Measurements from ENCODE around the gene PDZD2. TPM values are rescaled to one million over a fixed set of nuclear protein-coding genes. Genes with fewer than 3 reads are reported as not detected.
"Not testable (repeated sequence)": the region's sequence is repeated elsewhere in the genome, so short reads cannot be mapped to it uniquely, and the experiment has no call there.

PDZD2 gene
- 10 to 100 TPM in 1 of 2 donors, 1 to 10 TPM in 1; 4.5 to 15.7 TPM for total RNA-seq

- no peaks in the 10 kb centered on the region for H3K36me3 ChIP-seq
- no peaks in the 10 kb centered on the region for H3K9me3 ChIP-seq
- TF ChIP-seq, protein P1, sequence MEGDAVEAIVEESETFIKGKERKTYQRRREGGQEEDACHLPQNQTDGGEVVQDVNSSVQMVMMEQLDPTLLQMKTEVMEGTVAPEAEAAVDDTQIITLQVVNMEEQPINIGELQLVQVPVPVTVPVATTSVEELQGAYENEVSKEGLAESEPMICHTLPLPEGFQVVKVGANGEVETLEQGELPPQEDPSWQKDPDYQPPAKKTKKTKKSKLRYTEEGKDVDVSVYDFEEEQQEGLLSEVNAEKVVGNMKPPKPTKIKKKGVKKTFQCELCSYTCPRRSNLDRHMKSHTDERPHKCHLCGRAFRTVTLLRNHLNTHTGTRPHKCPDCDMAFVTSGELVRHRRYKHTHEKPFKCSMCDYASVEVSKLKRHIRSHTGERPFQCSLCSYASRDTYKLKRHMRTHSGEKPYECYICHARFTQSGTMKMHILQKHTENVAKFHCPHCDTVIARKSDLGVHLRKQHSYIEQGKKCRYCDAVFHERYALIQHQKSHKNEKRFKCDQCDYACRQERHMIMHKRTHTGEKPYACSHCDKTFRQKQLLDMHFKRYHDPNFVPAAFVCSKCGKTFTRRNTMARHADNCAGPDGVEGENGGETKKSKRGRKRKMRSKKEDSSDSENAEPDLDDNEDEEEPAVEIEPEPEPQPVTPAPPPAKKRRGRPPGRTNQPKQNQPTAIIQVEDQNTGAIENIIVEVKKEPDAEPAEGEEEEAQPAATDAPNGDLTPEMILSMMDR (IDR thresholded peaks at IDR 0.05), result no peak
- peak within 1 kb of the TSS; percentile 65 to 83 for H3K27ac ChIP-seq
- H3K4me1 ChIP-seq (ENCODE audit: control insufficient read depth in 1 of 2, low read depth in 2 of 2), result peaks cover 3 to 24% of the 10 kb centered on the region in 2 donors
- ATAC-seq (ENCODE audit: insufficient number of reproducible peaks, low FRiP score, low read depth) (peak; percentile 46), DNase-seq (ENCODE audit: low spot score) (peak; percentile 23)
- H3K27me3 ChIP-seq (replicated peaks; ENCODE audit: insufficient read depth), result no peaks in the 10 kb centered on the region
- H3K4me3 ChIP-seq, result peak within 1 kb of the TSS; percentile 91
Measured at GRCh38 chr5:31638748-31639418, at the start of gene PDZD2. PDZD2 (plus strand) TSS chr5:31639131.

DNA sequence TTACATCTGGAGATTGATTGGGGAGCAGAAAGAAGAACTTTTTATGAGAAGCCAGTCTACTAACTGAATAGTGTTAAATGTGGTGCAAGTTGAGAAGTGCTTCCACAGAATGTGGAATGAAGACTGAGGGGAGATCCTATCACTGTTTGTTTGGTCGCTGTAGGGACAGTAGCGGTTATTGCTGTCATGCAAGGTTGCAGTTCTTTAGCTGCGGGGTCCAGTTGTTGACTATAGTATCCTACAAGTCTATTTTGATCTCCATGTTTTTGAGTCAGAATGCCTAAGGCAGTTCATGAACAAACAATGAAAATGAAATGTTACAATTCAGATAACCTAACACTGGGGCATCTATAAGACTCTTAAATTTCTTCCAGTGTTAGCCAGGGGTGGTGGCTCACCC is 45.3 kb upstream of the PDZD2 start:
- Histone ChIP-seq H3K27ac (no peak overlapping the region), H3K36me3 (no peaks in the 10 kb centered on the region), H3K27me3 (replicated peaks; ENCODE audit: insufficient read depth) (no peaks in the 10 kb centered on the region), H3K9me3 (no peaks in the 10 kb centered on the region), H3K4me1 (ENCODE audit: control insufficient read depth in 1 of 2, low read depth in 2 of 2) (no peaks in the 10 kb centered on the region), H3K4me3 (no peak overlapping the region)
- no peak for DNase-seq (ENCODE audit: low spot score)
- ATAC-seq (ENCODE audit: insufficient number of reproducible peaks, low FRiP score, low read depth), result no peak
- TF ChIP-seq, protein P1 (IDR thresholded peaks at IDR 0.05), result no peak

GRCh38 chr5:31596354-31596753 is 42.6 kb upstream of the PDZD2 start:
- Histone ChIP-seq H3K27me3 (replicated peaks; ENCODE audit: insufficient read depth) (no peaks in the 10 kb centered on the region), H3K4me3 (no peak overlapping the region), H3K36me3 (no peaks in the 10 kb centered on the region), H3K4me1 (ENCODE audit: control insufficient read depth in 1 of 2, low read depth in 2 of 2) (no peaks in the 10 kb centered on the region), H3K27ac (no peak overlapping the region), H3K9me3 (no peaks in the 10 kb centered on the region)
- ATAC-seq (ENCODE audit: insufficient number of reproducible peaks, low FRiP score, low read depth) (no peak), DNase-seq (ENCODE audit: low spot score) (no peak)
- TF ChIP-seq, protein P1 (IDR thresholded peaks at IDR 0.05), result no peak

DNA sequence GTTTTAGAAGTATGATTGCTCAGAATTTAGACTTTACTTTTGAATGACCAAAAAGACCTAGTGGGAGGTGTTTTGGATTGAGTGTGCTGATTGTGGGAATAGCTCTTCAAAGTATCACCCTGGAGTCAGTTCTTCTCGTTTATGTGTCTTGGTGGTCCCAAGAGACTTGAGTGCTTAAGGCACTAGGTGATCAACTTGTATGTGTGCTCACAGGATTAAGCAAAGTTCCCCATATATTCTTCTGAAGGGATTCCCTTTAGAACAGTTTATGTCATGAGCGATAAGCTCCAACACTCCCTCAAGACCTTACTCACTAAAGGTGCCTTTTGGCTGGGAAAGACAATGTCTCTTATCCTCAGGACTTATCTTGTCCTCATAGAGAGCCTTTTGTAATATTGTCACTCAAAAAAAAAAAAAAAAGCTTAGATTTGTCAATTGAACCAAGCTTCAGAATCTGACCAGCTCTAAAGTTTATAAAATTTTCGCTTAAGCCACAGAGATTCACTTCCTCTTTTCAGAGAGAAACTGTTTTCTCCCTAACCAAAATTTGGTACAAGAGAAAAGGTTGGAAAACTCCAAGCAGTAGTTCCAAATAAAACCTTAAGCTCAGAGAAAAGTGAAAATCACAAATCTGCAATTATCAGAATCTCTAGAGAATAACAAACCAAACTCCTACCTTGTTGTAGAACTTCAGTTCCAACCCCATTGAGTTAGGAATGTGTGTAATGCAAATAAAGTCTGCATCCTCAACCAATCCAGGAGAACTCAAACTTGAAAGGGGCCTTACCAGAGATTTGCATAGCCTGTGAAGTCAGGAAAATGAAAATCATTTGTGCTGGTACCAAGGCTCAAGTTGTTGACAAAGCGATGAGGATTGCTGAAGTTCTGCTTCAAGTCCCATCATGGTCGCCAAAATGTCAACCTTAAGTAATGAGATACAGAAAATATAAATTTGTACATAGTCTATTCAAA is 40.0 kb upstream of the PDZD2 start:
- no peak overlapping the region for H3K27ac ChIP-seq
- no peaks in the 10 kb centered on the region for H3K27me3 ChIP-seq (replicated peaks; ENCODE audit: insufficient read depth)
- ATAC-seq (ENCODE audit: insufficient number of reproducible peaks, low FRiP score, low read depth), result no peak

GRCh38 chr5:31602305-31602704 is 36.6 kb upstream of the PDZD2 start:
- H3K4me3 ChIP-seq; H3K36me3 ChIP-seq; H3K4me1 ChIP-seq (ENCODE audit: control insufficient read depth in 1 of 2, low read depth in 2 of 2); H3K9me3 ChIP-seq; DNase-seq (ENCODE audit: low spot score); H3K27me3 ChIP-seq (replicated peaks; ENCODE audit: insufficient read depth); H3K27ac ChIP-seq; ATAC-seq (ENCODE audit: insufficient number of reproducible peaks, low FRiP score, low read depth): not testable (repeated sequence)

More for the DNA sequence above, 40.0 kb upstream of the PDZD2 start:
- Histone ChIP-seq H3K36me3 (no peaks in the 10 kb centered on the region), H3K9me3 (no peaks in the 10 kb centered on the region), H3K4me1 (ENCODE audit: control insufficient read depth in 1 of 2, low read depth in 2 of 2) (no peaks in the 10 kb centered on the region), H3K4me3 (no peak overlapping the region)
- no peak for DNase-seq (ENCODE audit: low spot score)
- TF ChIP-seq, protein P1 (IDR thresholded peaks at IDR 0.05), result no peak
